Epidermal melanocyte (primary cell): ENCODE data around the gene CASTOR2.
"Not testable (repeated sequence)": the region's sequence is repeated elsewhere in the genome, so short reads cannot be mapped to it uniquely, and the experiment has no call there.

Source experiments
- DNase-seq: peaks from one replicate; pipeline ENCODE4 v3.0.0; 2011; ENCODE audit warnings: low spot score; ENCODE audit not compliant: insufficient read length

CASTOR2 gene

GRCh38 chr7:74964511-74965119 lies at the start of gene CASTOR2:
Gene CASTOR2, plus strand, starts transcription at chr7:74964705. Its CDS starts 281 bp downstream, at chr7:74964986.
- not testable (repeated sequence) for DNase-seq

- not testable (repeated sequence) for DNase-seq
These were observed 42.1 kb upstream of the CASTOR2 start for GRCh38 chr7:74922321-74922890.

GRCh38 chr7:74923644-74924043 lies 40.9 kb upstream of the CASTOR2 start:
- not testable (repeated sequence) for DNase-seq

DNA sequence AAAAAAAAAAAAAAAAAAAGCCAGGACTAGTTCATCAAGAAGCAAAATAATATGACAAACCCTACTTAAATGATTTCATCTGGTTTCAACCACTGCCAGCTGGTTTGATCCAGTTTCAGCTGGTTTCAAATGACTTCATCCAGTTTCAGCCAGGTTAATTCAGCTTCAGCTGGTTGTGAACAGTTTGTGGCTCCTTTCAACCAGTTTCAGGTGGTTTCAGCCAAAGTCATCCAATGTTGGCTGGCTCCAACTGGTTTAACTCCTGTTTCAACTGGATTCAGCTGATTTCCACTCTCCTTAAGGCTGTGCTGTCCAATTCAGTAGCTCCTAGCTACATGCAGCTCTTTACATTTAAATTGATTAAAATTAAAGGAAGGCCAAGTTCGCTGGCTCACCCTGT lies 37.5 kb upstream of the CASTOR2 start:
- not testable (repeated sequence) for DNase-seq

DNA sequence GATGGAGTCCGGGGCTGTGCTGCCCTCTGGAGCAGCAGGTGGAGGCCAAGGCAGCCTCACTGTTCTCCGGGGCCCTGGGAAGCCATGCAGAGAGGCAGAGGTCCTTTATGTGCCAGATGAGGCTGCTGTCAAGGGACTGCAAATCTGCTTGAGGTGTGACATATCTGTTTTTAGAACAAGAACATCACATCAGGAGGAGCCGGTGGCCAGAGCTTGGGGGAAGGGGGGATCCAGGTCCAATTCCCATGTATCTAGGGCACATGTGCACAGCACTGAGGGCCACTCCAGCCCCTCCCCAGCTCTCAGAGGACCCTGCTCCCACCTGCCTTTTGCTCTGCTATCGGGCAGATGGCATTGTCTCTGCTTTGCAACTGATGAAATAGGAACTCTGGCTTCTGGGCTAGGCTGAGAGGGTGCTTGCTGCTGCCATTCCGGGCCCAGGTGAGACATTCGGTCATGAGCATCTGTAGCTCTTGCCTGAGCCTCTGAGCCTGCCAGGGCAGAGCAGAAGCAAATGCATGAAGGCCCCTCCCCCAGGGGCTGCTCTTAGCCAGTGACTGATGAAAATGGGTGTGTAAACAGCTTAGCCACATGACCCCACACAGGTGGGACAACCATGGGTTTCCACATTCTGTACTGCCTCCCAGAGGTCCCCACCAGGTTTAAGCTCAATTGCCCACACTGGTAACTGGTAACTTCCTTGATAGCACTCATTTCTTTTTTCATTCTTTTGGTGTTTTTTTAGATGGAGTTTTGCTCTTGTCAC lies 32.8 kb upstream of the CASTOR2 start:
- DNase-seq = not testable (repeated sequence)

DNA sequence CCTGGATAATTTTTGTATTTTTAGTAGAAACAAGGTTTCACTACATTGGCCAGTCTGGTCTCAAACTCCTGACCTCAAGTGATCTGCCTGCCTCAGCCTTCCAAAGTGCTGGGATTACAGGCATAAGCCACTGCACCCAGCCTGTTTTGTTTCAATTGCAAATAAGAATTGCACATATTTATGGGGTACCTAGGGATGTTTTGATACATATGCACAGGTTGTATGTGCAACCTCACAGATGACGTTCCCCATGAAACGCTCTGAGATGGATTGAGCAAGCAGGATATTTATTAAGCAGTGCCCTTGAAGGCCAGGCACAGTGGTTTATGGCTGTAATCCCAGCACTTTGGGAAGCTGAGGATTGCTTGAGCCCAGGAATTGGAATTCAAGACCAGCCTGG lies 25.1 kb upstream of the CASTOR2 start:
- not testable (repeated sequence) for DNase-seq

DNA sequence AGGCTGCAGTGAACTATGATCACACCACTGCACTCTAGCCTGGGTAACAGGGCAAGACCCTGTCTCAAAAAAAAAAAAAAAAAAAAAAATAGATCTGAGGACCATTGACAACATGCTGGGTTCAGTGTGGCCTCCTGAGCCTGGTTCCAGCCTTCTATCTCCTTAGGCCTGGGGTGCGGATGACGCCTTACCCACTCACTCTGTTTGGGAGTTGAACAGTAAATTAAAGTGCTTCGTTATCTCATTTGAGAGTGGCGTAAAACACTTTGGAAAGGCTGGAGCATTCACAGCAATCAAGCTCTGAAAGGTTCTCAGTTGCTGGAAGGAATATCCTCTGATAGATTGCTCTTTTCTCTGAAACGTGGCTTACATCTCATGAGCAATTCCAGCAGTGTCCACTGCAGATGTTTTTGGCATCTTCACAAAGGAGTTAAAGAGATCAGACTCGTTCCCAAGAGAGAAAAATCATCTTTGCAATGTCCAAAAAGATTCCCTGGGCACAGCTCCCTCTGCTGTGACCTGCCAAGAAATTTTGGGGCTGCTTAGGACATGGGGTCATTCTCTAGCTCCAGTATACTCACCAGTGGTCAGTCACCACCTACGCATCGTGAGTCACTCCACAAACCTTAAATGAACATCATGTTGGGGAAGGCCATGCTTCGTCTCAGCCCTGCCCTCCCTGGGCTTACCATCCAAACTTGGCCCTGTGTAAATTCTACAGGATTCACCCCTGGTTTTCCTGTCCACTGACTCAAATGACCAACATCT lies 23.0 kb upstream of the CASTOR2 start:
- DNase-seq = not testable (repeated sequence)

DNA sequence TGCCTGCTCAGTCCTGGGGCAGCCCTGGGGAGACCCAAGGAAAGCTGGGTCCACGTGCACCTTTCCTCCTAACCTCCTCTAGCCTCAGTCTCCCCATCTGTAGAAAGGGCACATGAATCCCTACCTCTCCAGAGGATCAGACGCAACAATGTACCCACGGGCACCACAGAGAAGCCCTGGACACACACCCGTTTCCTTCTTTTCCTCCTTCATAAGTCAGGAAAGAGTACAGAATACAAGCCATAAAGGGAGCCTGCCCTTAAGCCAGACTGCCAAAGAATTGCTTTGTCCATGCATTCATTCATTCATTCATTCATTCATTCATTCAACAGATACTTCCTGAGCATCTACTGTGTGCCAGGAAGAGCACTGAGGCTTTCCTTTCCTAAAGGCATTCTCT lies 20.6 kb upstream of the CASTOR2 start:
- DNase-seq = not testable (repeated sequence)

DNA sequence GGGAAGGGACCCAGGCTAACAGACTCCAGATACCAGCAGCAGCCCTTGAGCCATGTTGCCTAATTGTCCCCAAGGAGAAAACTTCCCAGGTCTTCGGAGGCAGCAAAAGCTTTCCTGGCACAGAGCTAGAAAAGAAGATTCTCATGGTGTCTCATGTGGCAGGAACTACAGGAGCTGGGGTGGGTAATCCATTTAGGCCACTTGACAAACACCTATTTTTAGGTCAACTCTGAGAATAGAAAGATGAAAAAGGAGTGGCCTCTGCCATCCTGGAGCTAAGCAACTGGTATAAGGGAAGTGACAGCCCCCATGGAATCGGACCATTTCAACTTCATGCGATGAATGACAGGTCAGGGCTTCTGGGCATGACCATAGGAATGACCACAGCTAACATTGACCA lies 16.8 kb upstream of the CASTOR2 start:
- not testable (repeated sequence) for DNase-seq

DNA sequence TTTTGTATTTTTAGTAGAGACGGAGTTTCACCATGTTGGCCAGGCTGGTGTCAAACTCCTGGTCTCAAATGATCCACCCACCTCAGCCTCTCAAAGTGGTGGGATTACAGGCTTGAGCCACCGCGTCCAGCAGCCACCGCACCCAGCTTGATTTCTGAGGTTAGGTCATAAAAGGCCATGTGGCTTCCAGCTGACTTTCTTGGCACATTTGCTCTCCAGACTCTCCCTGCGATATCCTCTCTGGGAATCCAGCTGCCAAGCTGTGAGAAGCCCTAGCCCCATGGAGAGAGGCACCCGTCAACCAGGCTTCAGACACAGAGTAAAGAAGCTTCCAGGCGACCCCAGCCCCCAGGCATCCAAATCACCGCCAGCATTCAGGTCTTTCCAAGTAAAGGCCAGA lies 10.7 kb upstream of the CASTOR2 start:
- not testable (repeated sequence) for DNase-seq

DNA sequence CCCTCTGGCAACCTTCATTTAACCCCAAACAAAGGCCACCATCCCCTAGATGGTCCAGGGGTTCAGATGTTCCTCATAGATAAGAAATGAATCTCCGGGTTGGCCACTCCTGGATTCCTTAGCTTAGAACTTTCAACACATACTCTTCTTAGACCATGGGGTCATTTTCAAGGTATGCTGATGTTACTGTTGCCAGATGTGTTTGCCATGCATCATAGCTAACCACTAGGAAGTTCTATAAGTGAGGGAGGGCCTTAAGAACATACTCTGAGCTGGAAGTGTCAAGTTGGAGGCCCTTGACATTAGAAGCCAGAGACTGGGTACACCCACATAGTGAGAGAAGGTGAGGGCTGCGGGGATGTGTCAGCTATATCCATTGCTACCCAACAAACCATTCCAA lies 6.2 kb upstream of the CASTOR2 start:
- not testable (repeated sequence) for DNase-seq

- DNase-seq = not testable (repeated sequence)
These were observed 598 bp upstream of the CASTOR2 start for GRCh38 chr7:74963704-74964510.

DNA sequence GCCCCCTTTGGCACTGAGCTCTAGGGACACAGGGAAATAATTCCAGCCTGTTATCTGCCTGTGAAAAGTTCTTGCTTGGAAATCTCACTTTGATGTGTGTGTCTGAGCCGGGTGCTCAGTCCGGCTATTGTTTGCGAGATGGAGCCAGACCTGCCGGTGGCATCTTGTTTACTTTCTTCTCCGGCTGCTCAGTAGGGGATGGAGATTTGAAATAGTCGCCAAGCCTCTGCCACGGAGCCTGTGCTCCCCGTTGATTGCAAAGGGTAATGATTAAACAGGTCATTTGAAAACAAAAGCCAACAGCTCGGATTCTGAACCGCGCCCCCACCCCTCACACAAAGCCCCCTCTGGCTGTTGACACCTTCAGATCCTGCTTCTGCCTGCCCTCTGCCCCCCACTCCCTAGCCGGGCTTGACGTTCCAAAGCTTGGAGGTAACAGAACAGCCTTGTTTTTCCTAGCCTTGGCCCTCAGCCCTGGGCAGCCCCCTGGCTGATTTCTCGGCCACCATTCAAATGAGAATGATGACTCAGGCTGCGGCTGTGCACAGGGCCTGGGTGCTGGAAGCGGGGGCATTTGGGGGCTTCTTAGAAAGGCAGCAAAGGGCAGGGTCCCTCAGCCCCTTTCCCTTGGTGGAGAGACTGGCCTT lies 1.8 kb downstream of the CASTOR2 start:
- not testable (repeated sequence) for DNase-seq

- not testable (repeated sequence) for DNase-seq
These were observed 2.4 kb downstream of the CASTOR2 start for GRCh38 chr7:74966909-74967308.

- DNase-seq = not testable (repeated sequence)
These were observed 6.9 kb downstream of the CASTOR2 start for GRCh38 chr7:74971431-74971830.

DNA sequence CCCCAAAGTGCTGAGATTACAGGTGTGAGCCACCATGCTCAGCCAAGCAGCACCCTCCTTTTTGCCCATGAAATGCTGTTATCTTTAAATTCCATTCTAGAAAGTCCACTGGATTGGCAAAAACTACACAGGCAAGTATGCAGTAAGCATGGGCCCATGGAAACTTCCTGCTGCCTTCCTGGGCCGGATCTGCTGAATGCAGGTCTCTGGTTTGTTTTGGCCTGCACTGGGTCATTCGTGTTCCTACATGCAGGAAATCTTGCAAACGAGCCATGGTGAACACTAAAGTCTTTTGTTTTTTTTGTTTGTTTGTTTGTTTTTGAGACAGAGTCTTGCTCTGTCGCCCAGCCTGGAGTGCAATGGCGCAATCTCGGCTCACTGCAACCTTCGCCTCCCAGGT lies 7.9 kb downstream of the CASTOR2 start:
- DNase-seq = not testable (repeated sequence)

GRCh38 chr7:74975959-74976358 lies 11.5 kb downstream of the CASTOR2 start:
- not testable (repeated sequence) for DNase-seq

GRCh38 chr7:74977523-74977922 lies 13.0 kb downstream of the CASTOR2 start:
- not testable (repeated sequence) for DNase-seq

GRCh38 chr7:74988436-74988835 lies 23.9 kb downstream of the CASTOR2 start:
- not testable (repeated sequence) for DNase-seq

GRCh38 chr7:74993121-74993520 lies 28.6 kb downstream of the CASTOR2 start:
- no peak for DNase-seq
